NT2/D1 (cell line): ENCODE results near the gene TTR.

ENCODE experiments used
- YY1 ChIP-seq: IDR thresholded peaks from 2 replicates; pipeline ENCODE4 v1.6.1; 2011; ENCODE audit not compliant: insufficient read length, insufficient read depth
- ZNF274 ChIP-seq: IDR thresholded peaks from 2 replicates; pipeline ENCODE4 v1.6.1; 2011; ENCODE audit warnings: mild to moderate bottlenecking, low read depth, low read length

DNA sequence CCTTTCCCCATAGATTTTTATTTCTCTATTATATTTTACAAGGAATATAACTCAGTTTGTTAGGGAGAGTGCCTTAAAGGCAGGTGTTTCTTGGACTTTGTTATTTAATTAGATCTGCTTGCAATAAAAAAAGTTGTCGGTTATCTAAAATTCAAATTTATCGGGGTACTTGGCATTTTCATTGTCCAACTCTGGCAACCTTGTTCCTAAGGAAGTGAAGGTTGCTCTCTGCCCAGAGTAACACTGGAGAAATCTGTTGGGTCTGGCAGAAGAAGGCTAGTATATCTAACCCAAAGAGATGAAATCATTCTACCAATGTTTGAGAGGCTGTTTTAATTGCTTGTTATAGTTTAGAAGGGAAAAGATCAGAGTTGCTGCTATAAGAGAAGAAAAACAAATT, 42.8 kb upstream of the TTR start:
- no peak for TF ChIP-seq YY1
- no peak for TF ChIP-seq ZNF274
